ENCODE measurements around the gene ESPL1.

ESPL1 gene

DNA sequence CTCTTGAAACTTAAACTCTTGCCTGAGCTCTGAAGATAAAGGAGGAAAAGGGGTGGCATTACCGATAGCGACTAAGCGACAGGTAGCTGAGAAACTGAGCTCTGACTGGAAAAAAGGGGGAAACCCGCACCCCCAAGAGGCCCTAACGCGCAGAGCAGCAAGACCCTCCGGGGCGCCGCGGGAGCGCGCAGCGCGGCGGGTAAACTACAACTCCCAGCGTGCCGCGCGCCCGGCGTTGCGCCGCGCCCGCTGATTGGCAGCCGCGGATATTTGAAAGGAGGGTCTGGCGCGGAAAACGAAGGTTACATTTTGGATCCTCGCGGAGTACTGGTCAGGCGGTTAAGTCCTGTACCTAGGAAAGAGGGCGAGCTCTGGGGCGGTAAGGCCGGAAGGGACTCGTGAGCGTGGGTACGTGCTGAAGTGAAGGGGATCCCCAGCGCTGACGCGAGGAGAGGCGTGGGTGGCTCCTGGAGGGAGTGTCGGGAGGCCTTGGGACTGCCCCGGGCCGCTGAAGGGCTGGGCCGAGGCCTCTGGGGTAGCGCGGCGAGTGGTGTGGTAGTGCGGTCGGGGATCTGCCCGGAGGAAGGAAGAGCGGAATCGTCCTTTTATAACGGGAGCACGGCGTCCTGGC is at the start of gene ESPL1:
TSS of gene ESPL1 (plus strand) at position 301 of the 631 bp plus-strand sequence. CDS start 468 bp downstream, outside the sequence.
- H3K27ac ChIP-seq: peak within 1 kb of the TSS; percentile 79
- TF ChIP-seq, protein P1, sequence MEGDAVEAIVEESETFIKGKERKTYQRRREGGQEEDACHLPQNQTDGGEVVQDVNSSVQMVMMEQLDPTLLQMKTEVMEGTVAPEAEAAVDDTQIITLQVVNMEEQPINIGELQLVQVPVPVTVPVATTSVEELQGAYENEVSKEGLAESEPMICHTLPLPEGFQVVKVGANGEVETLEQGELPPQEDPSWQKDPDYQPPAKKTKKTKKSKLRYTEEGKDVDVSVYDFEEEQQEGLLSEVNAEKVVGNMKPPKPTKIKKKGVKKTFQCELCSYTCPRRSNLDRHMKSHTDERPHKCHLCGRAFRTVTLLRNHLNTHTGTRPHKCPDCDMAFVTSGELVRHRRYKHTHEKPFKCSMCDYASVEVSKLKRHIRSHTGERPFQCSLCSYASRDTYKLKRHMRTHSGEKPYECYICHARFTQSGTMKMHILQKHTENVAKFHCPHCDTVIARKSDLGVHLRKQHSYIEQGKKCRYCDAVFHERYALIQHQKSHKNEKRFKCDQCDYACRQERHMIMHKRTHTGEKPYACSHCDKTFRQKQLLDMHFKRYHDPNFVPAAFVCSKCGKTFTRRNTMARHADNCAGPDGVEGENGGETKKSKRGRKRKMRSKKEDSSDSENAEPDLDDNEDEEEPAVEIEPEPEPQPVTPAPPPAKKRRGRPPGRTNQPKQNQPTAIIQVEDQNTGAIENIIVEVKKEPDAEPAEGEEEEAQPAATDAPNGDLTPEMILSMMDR (conservative IDR thresholded peaks at IDR 0.05): no peak
- peak; percentile 89; the same call in 1 of the 2 replicates for TF ChIP-seq ZFX (IDR thresholded peaks at IDR 0.05)

DNA sequence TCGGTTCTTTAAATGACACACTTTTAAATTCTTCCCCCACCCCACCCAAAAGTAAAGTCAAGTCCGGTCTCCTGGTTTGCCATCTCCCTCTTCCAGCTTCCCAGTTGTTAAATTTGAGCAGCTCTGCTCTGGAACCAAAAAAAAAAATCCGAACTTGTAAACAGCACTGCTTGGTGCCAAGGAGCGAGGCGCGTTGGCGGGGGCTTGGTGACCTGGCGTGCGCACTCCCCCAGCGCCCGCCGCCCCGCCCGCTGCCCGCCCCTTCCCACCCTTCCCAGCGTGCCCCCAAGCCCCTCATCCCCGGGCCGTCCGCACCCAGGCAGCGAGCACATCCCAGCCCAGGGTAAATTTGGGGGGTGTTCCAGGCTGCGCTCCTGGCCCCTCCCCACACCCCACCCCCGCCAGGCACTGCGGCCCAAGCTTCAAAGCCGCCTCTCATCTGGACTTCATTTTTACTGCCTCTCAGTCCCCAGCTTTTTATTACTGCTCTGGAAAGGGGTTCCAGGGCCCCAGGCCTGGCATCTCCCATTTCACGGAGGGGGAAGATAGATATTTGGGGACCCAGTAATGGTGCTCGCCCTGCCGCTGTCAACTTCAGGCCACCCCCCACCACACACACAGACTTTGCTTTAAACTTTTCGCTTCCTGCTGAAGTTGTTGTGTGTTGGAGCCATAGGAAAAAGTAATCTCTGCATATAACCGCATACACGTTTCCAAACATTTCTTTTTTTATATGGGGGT is 49.4 kb upstream of the ESPL1 start:
- H3K27ac ChIP-seq: no peak overlapping the region
- no peak for TF ChIP-seq ZFX (IDR thresholded peaks at IDR 0.05)
- TF ChIP-seq, protein P1 (conservative IDR thresholded peaks at IDR 0.05): no peak

DNA sequence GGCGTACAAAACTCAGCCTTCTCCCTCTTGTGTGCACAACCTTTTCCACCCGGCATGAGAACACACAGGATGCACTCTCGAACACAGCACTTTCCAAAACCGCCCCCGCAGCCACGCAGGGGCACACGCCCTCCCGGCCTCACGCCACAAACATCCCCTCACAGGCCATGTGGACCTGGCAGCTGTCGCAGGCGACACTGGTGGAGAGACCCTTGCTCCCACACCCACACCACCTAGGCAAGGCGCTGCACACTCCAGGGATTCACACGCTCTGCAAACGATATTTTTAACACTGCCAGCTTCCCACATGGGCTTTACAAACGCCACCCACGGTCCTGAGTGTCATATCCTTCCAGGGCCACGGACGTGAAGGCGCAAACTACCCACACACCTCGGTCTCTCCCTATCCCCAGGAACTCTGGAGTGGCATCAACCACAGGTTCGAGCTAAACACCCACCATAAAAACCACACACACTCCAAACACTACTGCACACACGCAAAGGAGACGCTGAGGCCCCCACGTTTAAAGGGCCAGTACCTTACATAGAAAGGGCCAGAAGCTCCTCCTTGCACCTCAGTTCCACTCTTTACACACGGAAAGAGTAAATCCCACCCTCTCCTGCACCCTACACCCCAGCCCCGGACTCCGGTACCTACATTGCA is 48.7 kb upstream of the ESPL1 start:
- H3K27ac ChIP-seq: no peak overlapping the region
- TF ChIP-seq ZFX (IDR thresholded peaks at IDR 0.05): no peak
- TF ChIP-seq, protein P1 (conservative IDR thresholded peaks at IDR 0.05): no peak

DNA sequence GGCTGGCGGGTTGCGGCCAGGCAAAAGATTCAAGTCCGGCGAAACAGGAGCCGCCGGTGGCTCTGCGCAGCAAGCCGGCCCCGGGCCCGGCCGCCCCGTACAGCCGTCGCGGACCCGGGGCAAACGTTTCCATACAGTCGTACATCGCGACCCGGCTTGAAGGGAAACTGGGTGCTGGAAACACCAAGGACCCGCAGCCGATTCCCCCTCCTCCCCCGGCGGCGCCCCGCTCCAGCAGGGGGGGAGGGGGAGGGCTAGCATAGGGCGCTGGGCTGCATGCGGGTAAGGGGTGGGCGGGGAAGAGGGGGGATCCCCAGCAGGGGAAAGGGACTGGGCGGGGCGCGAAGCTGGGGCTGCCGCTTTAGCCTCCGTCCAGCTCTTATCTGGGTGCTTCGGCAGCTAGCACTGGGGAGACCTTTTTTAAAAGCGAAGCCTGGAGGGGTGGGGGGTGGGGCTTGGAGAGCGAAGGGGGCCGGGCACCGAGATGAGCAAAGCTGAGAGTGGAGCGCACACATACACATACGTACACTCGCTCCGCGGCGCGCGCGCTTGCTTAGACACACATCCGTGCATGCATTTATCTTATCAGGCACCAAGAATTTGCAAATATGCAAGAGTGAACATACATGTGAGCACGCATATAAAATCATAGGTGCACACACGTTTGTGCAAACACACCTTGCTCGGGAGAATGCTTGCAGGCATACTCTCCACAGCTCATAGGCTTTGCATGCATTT is 48.0 kb upstream of the ESPL1 start:
- H3K27ac ChIP-seq: peak overlapping the region; percentile 91
- TF ChIP-seq, protein P1 (conservative IDR thresholded peaks at IDR 0.05): no peak
- no peak for TF ChIP-seq ZFX (IDR thresholded peaks at IDR 0.05)

DNA sequence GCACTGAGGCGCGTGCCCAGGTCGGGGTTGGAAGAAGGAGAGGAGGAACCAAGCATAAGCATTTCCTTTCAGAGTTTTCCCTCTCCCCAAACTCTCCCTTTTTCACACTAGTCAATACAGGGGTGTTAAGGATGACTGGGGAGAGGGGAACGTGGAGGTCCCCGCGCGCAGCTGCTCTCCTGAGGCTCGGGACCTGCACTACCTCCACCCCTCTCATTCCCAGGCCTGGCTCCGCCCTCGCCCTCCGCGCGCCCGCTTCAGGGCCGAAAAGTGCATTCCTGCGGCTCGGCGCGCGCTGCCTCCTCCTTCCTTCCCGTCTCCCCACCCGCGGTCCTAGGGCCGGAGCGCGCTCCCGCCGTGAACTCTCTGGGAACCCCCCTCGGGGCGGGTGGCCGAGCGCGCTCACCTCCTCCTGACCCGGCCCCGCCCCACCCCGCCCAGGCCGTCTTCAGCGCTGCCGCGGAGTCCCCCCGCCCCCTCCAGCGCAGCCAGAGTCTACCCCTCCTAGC is 47.4 kb upstream of the ESPL1 start:
- TF ChIP-seq, protein P1 (conservative IDR thresholded peaks at IDR 0.05): no peak
- no peak; the same call in 1 of the 2 replicates for TF ChIP-seq ZFX (IDR thresholded peaks at IDR 0.05)
- H3K27ac ChIP-seq: peak overlapping the region; percentile 91

DNA sequence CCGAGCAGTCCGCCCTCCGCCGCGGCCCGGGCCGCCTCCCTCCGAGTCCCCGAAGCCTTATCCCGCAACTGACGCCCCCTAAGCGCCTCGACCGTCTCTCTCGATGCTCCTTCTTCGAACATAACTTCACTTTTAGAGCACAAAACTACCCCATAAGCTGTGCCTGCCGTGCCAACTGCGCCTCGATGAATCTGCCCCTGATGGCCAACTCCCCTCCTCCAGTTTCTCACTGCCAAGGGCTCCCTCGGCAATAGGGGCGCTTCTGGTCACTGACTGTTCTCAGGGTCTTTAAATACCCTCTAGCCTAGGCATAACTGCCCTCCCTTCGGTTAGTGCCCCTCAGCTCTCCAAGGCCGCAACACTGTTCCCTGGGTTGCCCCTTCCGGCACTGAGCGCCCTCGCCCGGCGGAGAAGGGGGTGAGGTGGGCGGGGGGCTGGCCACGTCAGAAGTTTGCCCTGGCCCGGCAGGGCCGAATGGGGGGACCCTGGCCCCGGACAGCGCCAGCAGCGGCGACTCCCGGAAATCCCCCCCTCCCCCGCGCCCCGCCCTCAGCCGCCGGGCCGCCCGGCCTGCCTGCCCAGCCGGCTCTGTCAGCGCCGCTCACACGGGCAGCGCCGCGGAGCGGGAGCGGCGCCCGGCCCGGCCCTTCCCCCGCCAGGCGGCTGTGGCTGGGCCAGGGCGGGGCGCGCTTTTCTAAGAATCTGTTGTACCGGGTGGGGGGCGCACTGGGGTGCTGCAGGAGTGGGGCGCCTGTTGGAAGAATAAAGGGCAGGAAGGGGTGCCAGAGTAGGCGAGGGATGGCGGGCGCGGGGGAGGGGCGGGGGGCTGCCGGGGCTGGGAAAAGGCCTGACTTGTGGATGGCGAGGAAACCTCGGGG is 46.7 kb upstream of the ESPL1 start:
- peak overlapping the region; percentile 91 for H3K27ac ChIP-seq
- peak; percentile 15; the same call in 1 of the 2 replicates for TF ChIP-seq ZFX (IDR thresholded peaks at IDR 0.05)
- TF ChIP-seq, protein P1 (conservative IDR thresholded peaks at IDR 0.05): peak; percentile 49
